K562 (cell line): ENCODE measurements around the gene DERL3. TPM values are rescaled to one million over a fixed set of nuclear protein-coding genes. Genes with fewer than 3 reads are reported as not detected.

Experiments
- ATAC-seq: fragments of 200-7000 bp; cut with Tn5 transposase; 3 replicates; pipeline ENCODE4 v1.9.1; 2020; ENCODE audit warnings: moderate library complexity
- BruUV-seq: library from RNA; stranded (reverse); fragments of 400-500 nt; replicated peaks from 2 replicates; lab custom pipeline; 2021; lab: Mats Ljungman, UMichigan
- CTCF ChIA-PET: fragments of 300-600 bp; formaldehyde crosslinking; extraction: SDS; loops from one replicate; lab custom pipeline; 2021; ENCODE audit warnings: low intra/inter-chr PET ratio; lab: Yijun Ruan, JAX
- POLR2A ChIA-PET: fragments of 300-600, 350-650 bp; sonication (Branson Sonifier 250); formaldehyde crosslinking; extraction: SDS; loops from one replicate; lab custom pipeline; 2021; ENCODE audit warnings: antibody characterized with exemption, inconsistent platforms; lab: Yijun Ruan, JAX
- DNase-seq, 4 experiments: peaks; one replicate each; pipeline versions ENCODE4 v3.0.0 to v3.0.0-alpha.2; 2011 to 2018; ENCODE audit warnings: low spot score in 3 of 4, mixed read lengths in 3 of 4; ENCODE audit errors: extremely low read depth in 1 of 4
- FAIRE-seq: peaks from 2 replicates; lab custom pipeline; 2011; peaks lifted over from hg19 to GRCh38; lab: Jason Lieb, UNC
- H2AFZ ChIP-seq: 2 replicates; pipeline ENCODE4 v1.6.0; 2011; ENCODE audit warnings: low read depth, low read length, control low read depth, inconsistent platforms
- H3K27ac ChIP-seq: fragments of 200-600 bp; 3 replicates; pipeline ENCODE4 v1.8.0; 2011; ENCODE audit warnings: low read depth, mild to moderate bottlenecking, control low read depth, inconsistent platforms, low read length, moderate library complexity, mixed read lengths; ENCODE audit errors: extremely low read depth
- H3K27me3 ChIP-seq, 2 experiments: fragments of 300-600 bp in 1 of 2; 2 replicates in 1 of 2; 3 replicates in 1 of 2; pipeline versions ENCODE4 v1.6.0 to v1.8.0; 2011; ENCODE audit warnings: inconsistent platforms in 2 of 2, low read length in 2 of 2, mild to moderate bottlenecking in 1 of 2, mixed read lengths in 1 of 2, moderate library complexity in 1 of 2; ENCODE audit not compliant: control insufficient read depth in 2 of 2, insufficient read depth in 2 of 2
- H3K36me3 ChIP-seq: fragments of 300-600 bp; 3 replicates; pipeline ENCODE4 v1.8.0; 2011; ENCODE audit warnings: mild to moderate bottlenecking, low read length, inconsistent platforms; ENCODE audit not compliant: control insufficient read depth, insufficient read depth
- H3K4me1 ChIP-seq, 2 experiments: fragments of 200-600 bp in 1 of 2; replicated peaks in 1 of 2; 2 replicates in 1 of 2; 3 replicates in 1 of 2; pipeline versions ENCODE4 v1.5.1 to v1.8.0; 2011; ENCODE audit warnings: inconsistent platforms in 2 of 2, low read length in 2 of 2, mild to moderate bottlenecking in 1 of 2, mixed read lengths in 1 of 2, moderate library complexity in 1 of 2; ENCODE audit not compliant: control insufficient read depth in 2 of 2, insufficient read depth in 2 of 2
- H3K4me2 ChIP-seq: 2 replicates; pipeline ENCODE4 v1.6.1; 2011; ENCODE audit warnings: low read length, control low read depth, inconsistent platforms, mixed read lengths; ENCODE audit not compliant: insufficient read depth
- H3K4me3 ChIP-seq: fragments of 200-600 bp; sonication (generic), shearing (Covaris generic); 2 replicates; pipeline ENCODE4 v1.5.1; 2016; ENCODE audit warnings: control low read depth, inconsistent platforms
- H3K79me2 ChIP-seq: fragments of 200-600 bp; 3 replicates; pipeline ENCODE4 v1.8.0; 2011; ENCODE audit warnings: low read length, inconsistent platforms; ENCODE audit not compliant: control insufficient read depth, insufficient read depth
- H3K9ac ChIP-seq, 2 experiments: 2 replicates each; pipeline versions ENCODE4 v1.6.0 to v1.6.1; 2011; ENCODE audit warnings: low read depth in 2 of 2, low read length in 2 of 2, control low read depth in 1 of 2, inconsistent platforms in 1 of 2, mild to moderate bottlenecking in 1 of 2, mixed read lengths in 1 of 2; ENCODE audit not compliant: insufficient read depth in 1 of 2
- H3K9me1 ChIP-seq: one replicate; pipeline ENCODE4 v1.6.0; 2011; ENCODE audit warnings: inconsistent platforms, mild to moderate bottlenecking, low read length, moderate library complexity; ENCODE audit not compliant: control insufficient read depth, insufficient read depth
- H3K9me3 ChIP-seq: replicated peaks from 2 replicates; pipeline ENCODE4 v1.5.1; 2011; ENCODE audit warnings: low read depth, low read length, inconsistent platforms; ENCODE audit not compliant: control insufficient read depth, insufficient read depth
- H4K20me1 ChIP-seq: replicated peaks from 2 replicates; pipeline ENCODE4 v1.6.1; 2011; ENCODE audit warnings: low read length, inconsistent platforms, mixed read lengths; ENCODE audit not compliant: control insufficient read depth, insufficient read depth
- BRF1 ChIP-seq: IDR thresholded peaks from 3 replicates; pipeline ENCODE4 v1.6.1; 2011; ENCODE audit warnings: borderline replicate concordance, mild to moderate bottlenecking; ENCODE audit not compliant: insufficient read length; ENCODE audit errors: extremely low read depth
- CEBPB ChIP-seq: fragments of 450-650 bp; IDR thresholded peaks from 2 replicates; pipeline ENCODE4 v1.6.1; 2016; ENCODE audit warnings: missing genetic modification characterization, missing compliant biosample characterization
- CREBBP ChIP-seq: IDR thresholded peaks from one replicate; pipeline ENCODE4 v1.6.1; 2012; ENCODE audit warnings: low read depth, mild to moderate bottlenecking, control low read depth, inconsistent platforms, low read length
- CTCFL ChIP-seq: IDR thresholded peaks from 2 replicates; pipeline ENCODE4 v1.6.1; 2011; ENCODE audit warnings: borderline replicate concordance, low read depth, mild to moderate bottlenecking, moderate library complexity, low read length; ENCODE audit not compliant: insufficient read depth, poor library complexity, severe bottlenecking
- DEAF1 ChIP-seq: fragments of 450-650 bp; formaldehyde crosslinking; IDR thresholded peaks from 2 replicates; pipeline ENCODE4 v1.4.0; 2020; ENCODE audit warnings: mild to moderate bottlenecking, moderate library complexity
- FOXK1 ChIP-seq: sonication (generic); formaldehyde crosslinking; IDR thresholded peaks from 2 replicates; pipeline ENCODE4 v1.8.0; 2022; ENCODE audit warnings: missing genetic modification reagents, mild to moderate bottlenecking, borderline replicate concordance
- MCM2 ChIP-seq: fragments of 450-650 bp; IDR thresholded peaks from 2 replicates; pipeline ENCODE4 v1.6.1; 2017; ENCODE audit warnings: low read depth, mild to moderate bottlenecking
- MXD1 ChIP-seq: fragments of 250-450 bp; sonication (Bioruptor Pico); IDR thresholded peaks from 2 replicates; pipeline ENCODE4 v1.8.0; 2021; ENCODE audit warnings: borderline replicate concordance, mild to moderate bottlenecking, moderate library complexity; ENCODE audit not compliant: poor library complexity, severe bottlenecking
- NFYB ChIP-seq: IDR thresholded peaks from 2 replicates; pipeline ENCODE4 v1.6.1; 2011; ENCODE audit warnings: mild to moderate bottlenecking, moderate library complexity; ENCODE audit not compliant: insufficient read length; ENCODE audit errors: extremely low read depth
- PCBP2 ChIP-seq: fragments of 200-400 bp; formaldehyde crosslinking; IDR thresholded peaks from 2 replicates; pipeline ENCODE4 v1.6.1; 2018; ENCODE audit warnings: low read length, low read depth, mild to moderate bottlenecking, moderate library complexity; ENCODE audit not compliant: poor library complexity, severe bottlenecking
- POLR3G ChIP-seq: IDR thresholded peaks from 2 replicates; pipeline ENCODE4 v1.6.1; 2011; ENCODE audit not compliant: insufficient read length, insufficient replicate concordance; ENCODE audit errors: extremely low read depth
- RBM17 ChIP-seq: fragments of 200-400 bp; formaldehyde crosslinking; IDR thresholded peaks from 2 replicates; pipeline ENCODE4 v1.6.1; 2017; ENCODE audit warnings: low read depth, mild to moderate bottlenecking, low read length, borderline replicate concordance
- TAF15 ChIP-seq: fragments of 200-400 bp; formaldehyde crosslinking; IDR thresholded peaks from 2 replicates; pipeline ENCODE4 v1.6.1; 2017; ENCODE audit warnings: mild to moderate bottlenecking, low read depth, low read length, moderate library complexity
- TRIM24 ChIP-seq, 2 experiments: fragments of 450-650 bp; IDR thresholded peaks; 2 replicates each; pipeline ENCODE4 v1.6.1; 2016
- WHSC1 ChIP-seq: IDR thresholded peaks from one replicate; pipeline ENCODE4 v1.6.1; 2012; ENCODE audit warnings: low read length, control low read depth, inconsistent platforms
- XRCC4 ChIP-seq: IDR thresholded peaks from one replicate; pipeline ENCODE4 v1.6.1; 2011; ENCODE audit not compliant: insufficient read depth, insufficient read length; ENCODE audit errors: extremely low read depth
- ZNF655 ChIP-seq: fragments of 250-450 bp; sonication (Bioruptor Pico); IDR thresholded peaks from 2 replicates; pipeline ENCODE4 v1.5.0; 2021
- WGBS: fragments of 100-300 bp; shearing (Covaris generic); methylation state at CpG from one replicate; pipeline ENCODE4 v1.1.6; 2016; ENCODE audit warnings: low coverage, mixed read lengths; ENCODE audit not compliant: insufficient coverage; ENCODE audit errors: missing lambda C conversion rate; 5-methylcytosine and 5-hydroxymethylcytosine counted together
- in situ Hi-C: fragments of 300-500 bp; cut with MboI; formaldehyde crosslinking; loops from 4 replicates; pipeline ENCODE4 v1.15.0; 2018; ENCODE audit warnings: inconsistent platforms, mixed read lengths
- intact Hi-C: fragments of 100-400 bp; cut with micrococcal nuclease; formaldehyde crosslinking; loops from 2 replicates; pipeline ENCODE4 v1.14.2; 2022
- polyA plus RNA-seq, 8 experiments: library from polyadenylated mRNA; depleted of rRNA in 4 of 8; stranded (reverse) in 5 of 8; unstranded in 3 of 8; fragments of >200 nt; fragmentation: Nextera tagmentation in 2 of 8; fragmentation: Illumina TruSeq in 1 of 8; extraction: Ambion mirVana in 2 of 8; extraction: Trizol in 1 of 8; gene quantifications; 2 replicates each; pipeline versions ENCODE4 v1.2.1 to v1.2.3, GENCODE V29; 2011 to 2014; ENCODE audit warnings: inconsistent platforms in 1 of 8, missing spikeins in 1 of 8
- total RNA-seq, 7 experiments: library from RNA; depleted of rRNA in 6 of 7; stranded (reverse); fragments of >200 nt in 6 of 7; fragmentation: Illumina TruSeq in 2 of 7; extraction: Trizol in 2 of 7; gene quantifications; 2 replicates each; pipeline versions ENCODE4 v1.2.1 to v1.2.3, GENCODE V29; 2011 to 2021; ENCODE audit warnings: low replicate concordance in 1 of 7

The DERL3 gene
- total and polyA plus RNA-seq, 9 of the 15 experiments (the other 6 are each of a cell fraction or from before 2014, with no cell fraction given) = 1.3 to 12.4 (median 4.8) TPM

- CTCF ChIA-PET = no interaction called here
- TF ChIP-seq MCM2 (no peak), FOXK1 (CRISPR knock-in tag) (no peak), BRF1 (no peak), MXD1 (CRISPR knock-in tag) (no peak), XRCC4 (no peak), PCBP2 (no peak), CEBPB (no peak), TAF15 (no peak), CTCFL (no peak), RBM17 (no peak), POLR3G (no peak), CREBBP (no peak), ZNF655 (CRISPR knock-in tag) (no peak), TRIM24 (IDR thresholded peaks at IDR 0.05) (no peak), NFYB (no peak), DEAF1 (no peak), WHSC1 (no peak)
- TF ChIP-seq, all 486 proteins: peak for 0
- intact Hi-C loops (no loop called here), in situ Hi-C loops (no loop called here)
- Histone ChIP-seq H3K4me3 (no peak overlapping the region), H2AFZ (no peak overlapping the region), H3K79me2 (no peaks in the 10 kb centered on the region), H3K36me3 (peaks cover 61% of the 10 kb centered on the region; the same call in 2 of the 3 replicates), H3K9me3 (no peaks in the 10 kb centered on the region), H3K9ac (no peak overlapping the region), H3K9me1 (no peaks in the 10 kb centered on the region), H3K4me2 (no peak overlapping the region), H4K20me1 (no peaks in the 10 kb centered on the region), H3K27me3 (no peaks in the 10 kb centered on the region), H3K4me1 (peaks cover 0 to 4% of the 10 kb centered on the region in 2 experiments; a peak in 2 of 5 replicates), H3K27ac (no peak overlapping the region)
- 89% methylated on average over 5 of the region's 7 CpGs for WGBS
- POLR2A ChIA-PET = interaction anchor here (0.8 kb wide), 1 partner anchor 41 kb away, joined by 4 read pairs; no protein-coding TSS in a partner anchor
- no peak for FAIRE-seq
- BruUV-seq = no TSS peak
- no peak for ATAC-seq
- DNase-seq = no peak
Observed at GRCh38 chr22:23829845-23830372, 8.9 kb downstream of the DERL3 start.
